WTC11 (cell line): ENCODE data around the gene COL4A6. TPM values are rescaled to one million over a fixed set of nuclear protein-coding genes. Genes with fewer than 3 reads are reported as not detected.

Experiments used
- ATAC-seq: fragments of 200-7000 bp; cut with Tn5 transposase; 2 replicates; pipeline ENCODE4 v1.10.0; 2021; ENCODE audit warnings: mild to moderate bottlenecking, moderate library complexity
- CTCF ChIA-PET: fragments of 300-600 bp; sonication (Branson Sonifier 250); formaldehyde crosslinking; loops from one replicate; lab custom pipeline; 2021; ENCODE audit warnings: antibody characterized with exemption; lab: Charles Lee
- POLR2A ChIA-PET: fragments of 350-600 bp; sonication (Branson Sonifier 250); formaldehyde crosslinking; loops from one replicate; lab custom pipeline; 2021; ENCODE audit warnings: antibody characterized with exemption; lab: Charles Lee
- DNase-seq: peaks from one replicate; pipeline ENCODE4 v3.0.0; 2021; ENCODE audit warnings: low spot score
- H3K27ac Mint-ChIP-seq: 2 replicates; pipeline ENCODE4 v1.8.0; 2021; ENCODE audit warnings: mixed read lengths
- H3K27me3 Mint-ChIP-seq: 2 replicates; pipeline ENCODE4 v1.8.0; 2021; ENCODE audit warnings: low read depth, mild to moderate bottlenecking, moderate library complexity, mixed read lengths
- H3K36me3 Mint-ChIP-seq: 2 replicates; pipeline ENCODE4 v1.8.0; 2021; ENCODE audit warnings: mixed read lengths
- H3K4me1 Mint-ChIP-seq: 2 replicates; pipeline ENCODE4 v1.8.0; 2022; ENCODE audit warnings: mixed read lengths
- H3K4me3 Mint-ChIP-seq: 2 replicates; pipeline ENCODE4 v1.8.0; 2021; ENCODE audit warnings: mild to moderate bottlenecking, moderate library complexity, mixed read lengths
- H3K9me3 Mint-ChIP-seq: 2 replicates; pipeline ENCODE4 v1.8.0; 2021; ENCODE audit warnings: mixed read lengths
- ATF3 ChIP-seq: sonication (generic); formaldehyde crosslinking; conservative IDR thresholded peaks from 2 replicates; pipeline ENCODE4 v1.8.1; 2022; ENCODE audit warnings: mild to moderate bottlenecking, missing genetic modification reagents
- CDX4 ChIP-seq: fragments of 250-450 bp; sonication (Bioruptor Pico); IDR thresholded peaks from 2 replicates; pipeline ENCODE4 v1.9.0; 2021; ENCODE audit warnings: moderate library complexity, mild to moderate bottlenecking, inconsistent platforms, borderline replicate concordance
- E2F4 ChIP-seq: sonication (generic); formaldehyde crosslinking; IDR thresholded peaks from 2 replicates; pipeline ENCODE4 v1.8.1; 2022; ENCODE audit warnings: low read depth, mild to moderate bottlenecking, moderate library complexity, missing genetic modification reagents, borderline replicate concordance
- E2F5 ChIP-seq: sonication (generic); formaldehyde crosslinking; IDR thresholded peaks from 2 replicates; pipeline ENCODE4 v1.8.1; 2022; ENCODE audit warnings: mild to moderate bottlenecking, moderate library complexity, missing genetic modification reagents
- EMX1 ChIP-seq: fragments of 250-450 bp; sonication (Bioruptor Pico); IDR thresholded peaks from 2 replicates; pipeline ENCODE4 v1.8.0; 2021; ENCODE audit warnings: mild to moderate bottlenecking
- FOXP4 ChIP-seq: sonication (generic); formaldehyde crosslinking; IDR thresholded peaks from 2 replicates; pipeline ENCODE4 v1.8.0; 2022; ENCODE audit warnings: mild to moderate bottlenecking, missing genetic modification reagents
- GTF2I ChIP-seq: fragments of 250-450 bp; sonication (Bioruptor Pico); conservative IDR thresholded peaks from 2 replicates; pipeline ENCODE4 v1.4.0; 2021; ENCODE audit warnings: mild to moderate bottlenecking
- NR1H2 ChIP-seq: sonication (generic); formaldehyde crosslinking; IDR thresholded peaks from 2 replicates; pipeline ENCODE4 v1.9.0; 2021; ENCODE audit warnings: mild to moderate bottlenecking, moderate library complexity, missing genetic modification reagents
- NR3C1 ChIP-seq: sonication (generic); formaldehyde crosslinking; conservative IDR thresholded peaks from 2 replicates; pipeline ENCODE4 v1.8.1; 2023; ENCODE audit warnings: low read depth, mild to moderate bottlenecking, missing genetic modification reagents
- ZNF425 ChIP-seq: fragments of 250-450 bp; sonication (Bioruptor Pico); conservative IDR thresholded peaks from 2 replicates; pipeline ENCODE4 v1.9.0; 2021; ENCODE audit warnings: mild to moderate bottlenecking
- ZSCAN18 ChIP-seq: fragments of 250-450 bp; sonication (Bioruptor Pico); IDR thresholded peaks from 2 replicates; pipeline ENCODE4 v2.1.2; 2022; ENCODE audit warnings: mild to moderate bottlenecking, moderate library complexity
- total RNA-seq: library from RNA; stranded (reverse); gene quantifications from 3 replicates; pipeline ENCODE4 v1.2.3, GENCODE V29; 2021

The COL4A6 gene
- total RNA-seq, 1 experiment from 2014 or later = 15.2 TPM

- peaks cover 6% of the 10 kb centered on the region for H3K4me1 Mint-ChIP-seq
- TF ChIP-seq CDX4 (CRISPR knock-in tag) = no peak
- no peak for TF ChIP-seq NR1H2 (CRISPR knock-in tag)
- TF ChIP-seq ZNF425 (CRISPR knock-in tag) = no peak
- TF ChIP-seq, all 79 proteins: peak for 0
- peaks cover 5% of the 10 kb centered on the region for H3K36me3 Mint-ChIP-seq
- H3K27ac Mint-ChIP-seq = no peak overlapping the region
- no peak overlapping the region for H3K4me3 Mint-ChIP-seq
- ChIA-PET POLR2A (no interaction called here), CTCF (no interaction called here)
- no peaks in the 10 kb centered on the region for H3K27me3 Mint-ChIP-seq
- no peak for DNase-seq
- peaks cover 6% of the 10 kb centered on the region for H3K9me3 Mint-ChIP-seq
- ATAC-seq = no peak
These were observed 121.8 kb downstream of the COL4A6 start for GRCh38 chrX:108316456-108316855.

GRCh38 chrX:108313669-108314068, 124.6 kb downstream of the COL4A6 start:
- CTCF ChIA-PET = interaction anchor here (1.0 kb wide), 1 partner anchor 10 kb away, joined by 4 read pairs; no protein-coding TSS in a partner anchor
- H3K9me3 Mint-ChIP-seq = peaks cover 6% of the 10 kb centered on the region
- TF ChIP-seq E2F4 (CRISPR knock-in tag) (no peak), ATF3 (no peak), ZNF425 (CRISPR knock-in tag) (no peak), ZSCAN18 (CRISPR knock-in tag) (no peak), E2F5 (CRISPR knock-in tag) (no peak), GTF2I (no peak), EMX1 (CRISPR knock-in tag) (no peak), NR3C1 (CRISPR knock-in tag) (no peak), FOXP4 (CRISPR knock-in tag) (no peak)

More at GRCh38 chrX:108313669-108314068, 124.6 kb downstream of the COL4A6 start:
- H3K4me3 Mint-ChIP-seq = no peak overlapping the region
- H3K27me3 Mint-ChIP-seq = no peaks in the 10 kb centered on the region
- peaks cover 5% of the 10 kb centered on the region for H3K36me3 Mint-ChIP-seq
- POLR2A ChIA-PET = no interaction called here
- no peak overlapping the region for H3K27ac Mint-ChIP-seq
- H3K4me1 Mint-ChIP-seq = peaks cover 11% of the 10 kb centered on the region
- no peak for ATAC-seq
- DNase-seq = no peak
